K562 (cell line): Measurements from ENCODE around the gene MMP20.

Experiments
- EP300 ChIP-seq: IDR thresholded peaks from 2 replicates; pipeline ENCODE4 v1.6.1; 2012; ENCODE audit warnings: low read length, improper control_type of control experiment
- FOXP4 ChIP-seq: sonication (generic); formaldehyde crosslinking; IDR thresholded peaks from 2 replicates; pipeline ENCODE4 v1.8.0; 2022; ENCODE audit warnings: mild to moderate bottlenecking, missing genetic modification reagents, borderline replicate concordance
- GABPA ChIP-seq: fragments of 200-800 bp; sonication (Bioruptor generic); conservative IDR thresholded peaks from 2 replicates; pipeline ENCODE4 v1.6.1; 2016; ENCODE audit warnings: low read depth, missing genetic modification characterization, missing compliant biosample characterization
- MEF2A ChIP-seq: IDR thresholded peaks from 2 replicates; pipeline ENCODE4 v1.6.1; 2011; ENCODE audit warnings: low read depth, mild to moderate bottlenecking, low read length, moderate library complexity; ENCODE audit not compliant: control insufficient read depth
- POLR2A ChIP-seq: fragments of 450-650 bp; conservative IDR thresholded peaks from 2 replicates; pipeline ENCODE4 v1.6.1; 2016
- POLR2B ChIP-seq: fragments of 450-650 bp; IDR thresholded peaks from 2 replicates; pipeline ENCODE4 v1.6.1; 2018; ENCODE audit warnings: low read depth; ENCODE audit not compliant: partially characterized antibody
- RAD21 ChIP-seq, 2 experiments: fragments of 250-450 bp in 1 of 2; fragments of 450-650 bp in 1 of 2; sonication (Bioruptor Pico) in 1 of 2; formaldehyde crosslinking in 1 of 2; IDR thresholded peaks in 1 of 2; conservative IDR thresholded peaks in 1 of 2; 2 replicates each; pipeline versions ENCODE4 v1.4.0 to v1.8.0; 2020 to 2022; ENCODE audit warnings: mild to moderate bottlenecking in 2 of 2, moderate library complexity in 1 of 2
- SMAD3 ChIP-seq: fragments of 450-650 bp; formaldehyde crosslinking; conservative IDR thresholded peaks from 2 replicates; pipeline ENCODE4 v1.4.0; 2020; ENCODE audit warnings: mild to moderate bottlenecking
- SNRNP70 ChIP-seq: fragments of 200-400 bp; formaldehyde crosslinking; optimal IDR thresholded peaks from 2 replicates; pipeline ENCODE3; 2017; ENCODE audit warnings: low read depth, low read length
- SREBF1 ChIP-seq: fragments of 150-350 bp; IDR thresholded peaks from 2 replicates; pipeline ENCODE4 v1.6.1; 2014; ENCODE audit warnings: antibody characterized with exemption, low read depth, low read length, borderline replicate concordance
- TCF7 ChIP-seq: sonication (generic); IDR thresholded peaks from 2 replicates; pipeline ENCODE4 v1.6.1; 2016; ENCODE audit warnings: antibody characterized with exemption, borderline replicate concordance
- U2AF2 ChIP-seq: fragments of 200-400 bp; formaldehyde crosslinking; optimal IDR thresholded peaks from 2 replicates; pipeline ENCODE3; 2017; ENCODE audit warnings: low read depth, mild to moderate bottlenecking, low read length

DNA sequence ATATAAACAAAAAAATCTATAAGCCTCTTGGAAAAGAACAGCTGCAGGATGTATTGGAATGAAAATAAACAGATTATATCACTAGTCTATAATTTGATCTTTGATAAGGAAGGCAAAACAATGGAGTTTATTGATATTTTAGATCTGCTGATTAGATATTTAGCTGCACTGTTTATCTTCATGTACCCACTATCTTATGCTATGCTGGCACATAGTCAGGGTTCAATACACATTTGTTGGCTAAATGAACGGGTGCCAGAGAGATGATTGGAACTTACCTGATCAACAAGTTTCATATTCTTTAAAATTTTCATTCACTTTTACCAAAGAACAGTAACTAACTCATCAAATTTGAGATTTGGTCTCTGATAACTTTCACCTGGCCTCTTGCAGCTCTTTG is 26.9 kb downstream of the MMP20 start:
- TF ChIP-seq FOXP4 (CRISPR knock-in tag): no peak
- TF ChIP-seq SREBF1: no peak
- no peak for TF ChIP-seq EP300
- TF ChIP-seq U2AF2: no peak
- TF ChIP-seq MEF2A: no peak
- no peak for TF ChIP-seq POLR2A
- no peak for TF ChIP-seq GABPA (tag)
- no peak for TF ChIP-seq RAD21 (CRISPR knock-in tag; conservative IDR thresholded peaks at IDR 0.05 in 1 of 2, IDR thresholded peaks at IDR 0.05 in 1 of 2)
- TF ChIP-seq POLR2B: no peak
- no peak for TF ChIP-seq TCF7
- no peak for TF ChIP-seq SNRNP70
- TF ChIP-seq SMAD3 (CRISPR knock-in tag): no peak
